ENCODE results near the gene SLC7A4.

- TF ChIP-seq POLR2AphosphoS5 (IDR thresholded peaks at IDR 0.05; ENCODE audit: low read depth, low read length) (no peak), YY1 (IDR thresholded peaks at IDR 0.05; ENCODE audit: extremely low read depth, insufficient replicate concordance, low read depth, low read length) (no peak), CTCF (IDR thresholded peaks at IDR 0.05 in 2 of 3, conservative IDR thresholded peaks at IDR 0.05 in 1 of 3; ENCODE audit: borderline replicate concordance in 1 of 3, insufficient read depth in 1 of 3, low read depth in 2 of 3, low read length in 2 of 3) (no peak), TCF7L2 (IDR thresholded peaks at IDR 0.05; ENCODE audit: borderline replicate concordance, extremely low read depth, insufficient read depth, insufficient read length) (no peak), JUND (IDR thresholded peaks at IDR 0.05) (no peak), EGR1 (IDR thresholded peaks at IDR 0.05; ENCODE audit: low read depth) (no peak), MAX (IDR thresholded peaks at IDR 0.05) (no peak), ZBTB33 (IDR thresholded peaks at IDR 0.05; ENCODE audit: extremely low read depth, insufficient replicate concordance, low read length) (no peak), ATF3 (IDR thresholded peaks at IDR 0.05) (no peak), CEBPB (IDR thresholded peaks at IDR 0.05; ENCODE audit: low read depth) (no peak), EZH2phosphoT487 (IDR thresholded peaks at IDR 0.05; ENCODE audit: borderline replicate concordance) (no peak), REST (IDR thresholded peaks at IDR 0.05; ENCODE audit: low read depth) (no peak), RAD21 (IDR thresholded peaks at IDR 0.05; ENCODE audit: low read depth) (no peak), ZNF274 (IDR thresholded peaks at IDR 0.05; ENCODE audit: low read depth, low read length) (no peak)
Measured at GRCh38 chr22:20979940-20980453, 52.4 kb downstream of the SLC7A4 start.
